ENCODE data around the gene OSBPL6.
"Not testable (repeated sequence)": the region's sequence is repeated elsewhere in the genome, so short reads cannot be mapped to it uniquely, and the experiment has no call there.

OSBPL6 gene

GRCh38 chr2:178422097-178422496 lies 227.8 kb downstream of the OSBPL6 start:
- in situ Hi-C loops (cut with MboI; ENCODE audit: low sequenced_read_pairs): no loop called here

- in situ Hi-C loops (cut with MboI; ENCODE audit: low sequenced_read_pairs): not testable (repeated sequence)
These were observed 229.4 kb downstream of the OSBPL6 start for GRCh38 chr2:178423746-178424145.

GRCh38 chr2:178425255-178425827 lies 231.0 kb downstream of the OSBPL6 start:
- in situ Hi-C loops (cut with MboI; ENCODE audit: low sequenced_read_pairs): no loop called here

DNA sequence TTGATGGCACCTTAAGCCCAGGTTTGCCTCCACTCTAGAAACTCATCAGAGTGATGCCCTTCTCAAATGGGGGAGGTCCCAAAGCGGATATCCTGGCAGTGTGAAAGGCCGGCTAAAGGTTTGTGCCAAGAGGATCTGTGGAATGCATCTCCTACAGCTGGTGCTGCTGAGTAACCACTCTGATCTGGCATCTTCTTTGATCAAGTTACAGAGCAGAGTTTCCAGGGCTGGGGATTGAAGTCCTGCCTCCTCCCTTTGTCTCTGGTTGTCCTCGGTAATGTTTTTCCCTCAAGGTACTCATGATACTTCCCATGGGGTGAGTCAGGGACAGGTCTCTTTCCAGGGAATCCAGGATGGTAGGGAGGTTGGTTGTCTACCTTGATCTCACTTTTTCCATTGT lies 232.1 kb downstream of the OSBPL6 start:
- in situ Hi-C loops (cut with MboI; ENCODE audit: low sequenced_read_pairs): no loop called here

DNA sequence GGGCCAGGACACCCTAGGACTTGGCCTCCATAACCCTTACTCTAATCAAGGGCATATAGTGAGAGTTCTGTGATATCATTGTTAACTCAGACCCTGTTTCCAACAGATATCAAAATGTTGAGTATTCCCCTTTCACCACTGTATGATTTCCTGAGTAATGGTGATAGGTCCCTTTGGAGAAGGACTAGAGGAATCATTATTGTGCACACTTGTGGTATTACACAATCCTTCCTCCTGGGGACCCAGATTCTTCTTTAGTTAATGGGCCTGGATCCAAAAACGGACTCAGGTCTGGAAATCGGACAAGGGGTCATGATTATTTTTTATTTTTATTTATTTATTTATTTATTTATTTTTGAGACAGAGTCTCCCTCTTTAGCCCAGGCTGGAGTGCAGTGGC lies 233.1 kb downstream of the OSBPL6 start:
- in situ Hi-C loops (cut with MboI; ENCODE audit: low sequenced_read_pairs): no loop called here

DNA sequence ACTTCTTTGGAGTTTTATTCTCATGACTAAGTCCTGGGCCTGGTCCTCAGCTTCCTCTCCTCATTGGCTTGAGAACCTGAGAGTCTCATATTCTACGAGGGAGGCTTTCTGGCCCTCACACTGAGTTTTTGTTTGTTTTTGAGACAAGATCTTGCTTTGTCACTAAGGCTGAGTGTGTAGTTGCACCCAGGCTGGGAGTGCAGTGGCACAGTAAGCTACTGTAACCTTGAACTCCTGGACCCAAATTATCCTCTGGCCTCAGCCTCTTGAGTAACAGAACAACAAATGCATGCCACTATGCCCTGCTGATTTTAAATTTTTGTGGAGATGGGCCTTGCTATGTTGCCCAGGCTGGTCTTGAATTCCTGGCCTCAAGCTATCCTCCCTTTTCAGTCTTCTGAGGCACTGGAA lies 234.1 kb downstream of the OSBPL6 start:
- in situ Hi-C loops (cut with MboI; ENCODE audit: low sequenced_read_pairs): no loop called here

- in situ Hi-C loops (cut with MboI; ENCODE audit: low sequenced_read_pairs): no loop called here
These were observed 235.0 kb downstream of the OSBPL6 start for GRCh38 chr2:178429336-178429735.

DNA sequence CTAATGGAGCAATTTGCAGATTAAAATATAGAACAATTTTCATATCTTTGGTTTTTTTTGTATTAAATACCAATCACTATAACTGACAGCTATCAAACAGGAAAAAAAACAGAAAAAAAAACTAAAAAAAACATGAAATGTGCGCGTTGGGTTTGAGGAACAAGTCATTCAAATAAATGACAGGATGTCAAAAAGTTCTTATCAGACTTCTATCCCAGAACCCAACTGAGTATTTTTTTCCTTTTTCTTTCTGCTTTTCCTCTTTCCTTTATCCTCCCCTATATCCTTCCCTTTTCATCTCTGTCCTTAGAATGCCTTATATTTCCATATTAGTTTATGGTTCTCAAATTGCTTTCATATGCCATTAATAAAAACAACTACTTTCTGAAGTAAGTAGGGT lies 242.3 kb downstream of the OSBPL6 start:
- in situ Hi-C loops (cut with MboI; ENCODE audit: low sequenced_read_pairs): no loop called here

GRCh38 chr2:178441426-178441825 lies 247.1 kb downstream of the OSBPL6 start:
- in situ Hi-C loops (cut with MboI; ENCODE audit: low sequenced_read_pairs): no loop called here

DNA sequence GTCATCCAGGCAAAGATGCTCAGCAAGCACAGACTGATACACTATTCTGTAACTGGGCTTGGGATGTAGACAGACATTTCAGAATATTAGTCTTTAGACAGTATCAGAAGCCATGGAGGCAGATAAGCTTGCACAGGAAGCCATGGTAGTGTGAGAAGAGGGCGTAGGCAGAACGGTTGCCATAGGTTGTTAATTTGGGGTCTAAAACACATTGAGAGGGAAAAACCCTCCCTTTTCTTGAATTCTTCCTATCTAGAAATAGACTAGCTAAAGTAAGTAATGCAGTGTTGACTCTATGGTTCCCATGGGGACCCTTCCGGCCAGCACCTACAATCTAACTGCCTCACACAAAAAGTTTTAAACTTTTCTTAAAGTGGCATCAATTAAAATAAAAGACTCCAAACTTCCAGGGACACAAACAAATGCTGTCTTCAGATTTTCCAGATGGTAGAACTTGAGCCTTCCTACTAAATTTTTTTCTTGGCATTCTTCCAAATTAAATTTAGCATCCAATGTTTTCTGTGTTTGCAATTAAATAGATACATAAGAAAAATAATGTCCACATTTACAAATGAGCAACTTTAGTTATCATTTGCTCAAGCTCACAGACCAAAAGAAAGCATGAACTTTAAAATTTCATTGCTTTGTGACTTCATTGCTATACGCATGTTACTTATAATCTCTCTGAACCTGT lies 254.8 kb downstream of the OSBPL6 start:
- in situ Hi-C loops (cut with MboI; ENCODE audit: low sequenced_read_pairs): no loop called here

- in situ Hi-C loops (cut with MboI; ENCODE audit: low sequenced_read_pairs): no loop called here
These were observed 255.6 kb downstream of the OSBPL6 start for GRCh38 chr2:178449700-178450523.

DNA sequence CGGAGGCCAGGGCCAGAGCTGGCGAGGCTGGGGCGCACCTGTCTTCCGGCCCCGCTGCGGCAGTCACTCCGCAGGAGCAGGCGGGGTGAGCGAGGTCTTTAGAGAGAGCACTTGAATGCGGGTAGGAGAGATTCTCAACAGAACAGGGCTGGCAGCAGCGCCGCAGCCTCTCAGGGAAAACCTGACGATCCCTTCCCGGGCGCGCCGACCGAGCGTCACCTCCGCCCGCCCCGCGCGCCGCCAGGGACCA lies 256.1 kb downstream of the OSBPL6 start:
- in situ Hi-C loops (cut with MboI; ENCODE audit: low sequenced_read_pairs): no loop called here

DNA sequence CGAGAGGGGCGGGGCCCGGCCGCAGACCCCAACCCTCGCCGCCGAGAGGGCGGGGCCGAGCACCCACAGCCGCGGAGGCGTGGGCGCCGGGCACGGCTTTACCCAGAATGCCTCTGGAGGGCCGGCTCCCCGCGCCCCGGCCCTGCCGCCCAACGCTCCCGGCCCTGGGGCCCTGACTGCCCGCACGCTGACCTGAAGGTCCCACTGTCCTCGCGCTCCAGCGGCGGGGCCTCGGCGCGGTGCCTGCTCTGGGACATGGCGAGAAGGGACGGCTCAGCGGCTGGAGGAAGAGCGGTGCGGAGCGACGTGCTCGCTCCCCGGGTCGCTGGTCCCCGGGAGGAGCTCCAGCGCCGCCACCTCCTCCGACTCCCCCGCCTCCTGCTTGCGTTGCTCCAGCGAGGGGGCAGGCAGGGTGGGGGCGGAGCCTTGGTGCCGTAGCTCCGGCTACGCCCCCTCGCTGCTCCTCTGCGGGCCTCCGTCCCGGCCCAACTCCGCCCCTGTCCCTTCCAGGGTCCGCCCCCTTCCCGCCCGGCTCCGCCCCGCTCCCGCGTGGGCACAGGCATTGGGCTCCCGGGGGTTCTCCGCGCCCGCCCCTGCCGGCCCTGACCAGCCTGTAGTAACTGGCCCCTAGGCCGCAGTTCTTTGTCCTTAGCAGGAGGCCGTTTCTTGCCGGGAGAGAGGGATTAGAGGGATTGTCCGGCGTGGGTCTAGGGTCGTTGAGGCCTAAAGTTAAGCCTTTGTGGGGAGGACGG lies 256.6 kb downstream of the OSBPL6 start, which contains the start of the genes PJVK and PRKRA:
PJVK (plus strand) TSS at position 605 of the 752 bp plus-strand sequence. CDS start 2,032 bp downstream, outside the sequence.
PRKRA (minus strand) TSS at position 402 of the 752 bp plus-strand sequence; CDS start at position 257, 145 bp downstream.
- in situ Hi-C loops (cut with MboI; ENCODE audit: low sequenced_read_pairs): no loop called here

- in situ Hi-C loops (cut with MboI; ENCODE audit: low sequenced_read_pairs): no loop called here
These were observed 258.0 kb downstream of the OSBPL6 start for GRCh38 chr2:178452334-178452733.
